ENCODE data around the gene FBN1.

- no peak for TF ChIP-seq CTCF (conservative IDR thresholded peaks at IDR 0.05; ENCODE audit: low read depth in 2 of 2)
- no peak for TF ChIP-seq REST (IDR thresholded peaks at IDR 0.05; ENCODE audit: unreplicated experiment)
- no peak for TF ChIP-seq POLR2AphosphoS5 (IDR thresholded peaks at IDR 0.05; ENCODE audit: low read depth)
Observed at GRCh38 chr15:48505067-48505466, 140.4 kb downstream of the FBN1 start.
